Activated B cell treated with CpG ODN at 0.5 μM for 24 hours (primary cell): ENCODE data around the gene ADD2. TPM values are rescaled to one million over a fixed set of nuclear protein-coding genes. Genes with fewer than 3 reads are reported as not detected.

Experiments used
- ATAC-seq: fragments of 200-7000 bp; cut with Tn5 transposase; one replicate; pipeline ENCODE4 v1.10.0; 2021; ENCODE audit warnings: low read depth, mild to moderate bottlenecking, moderate library complexity
- CTCF ChIA-PET: fragments of 350-600 bp; sonication (Branson Sonifier 250); formaldehyde crosslinking; loops from one replicate; lab custom pipeline; 2021; ENCODE audit warnings: antibody characterized with exemption; lab: Charles Lee
- POLR2A ChIA-PET: fragments of 350-600 bp; sonication (Branson Sonifier 250); formaldehyde crosslinking; loops from one replicate; lab custom pipeline; 2021; ENCODE audit warnings: antibody characterized with exemption; lab: Charles Lee
- DNase-seq: peaks from one replicate; pipeline ENCODE4 v3.0.0; 2022
- H3K27ac Mint-ChIP-seq: one replicate; pipeline ENCODE4 v1.8.0; 2020; ENCODE audit warnings: mixed read lengths
- H3K27me3 Mint-ChIP-seq: one replicate; pipeline ENCODE4 v1.8.0; 2021; ENCODE audit warnings: mixed read lengths
- H3K36me3 Mint-ChIP-seq: one replicate; pipeline ENCODE4 v1.8.0; 2021; ENCODE audit warnings: low read depth, mixed read lengths
- H3K4me1 Mint-ChIP-seq: one replicate; pipeline ENCODE4 v1.8.0; 2021; ENCODE audit warnings: mixed read lengths
- H3K4me3 Mint-ChIP-seq: one replicate; pipeline ENCODE4 v1.8.0; 2020; ENCODE audit warnings: mild to moderate bottlenecking, mixed read lengths
- H3K9me3 Mint-ChIP-seq: one replicate; pipeline ENCODE4 v1.8.0; 2020; ENCODE audit warnings: mixed read lengths
- intact Hi-C: fragments of 100-400 bp; cut with micrococcal nuclease; formaldehyde crosslinking; loops from one replicate; pipeline ENCODE4 v1.15.1; 2024
- total RNA-seq: library from RNA; stranded (reverse); gene quantifications from 2 replicates; pipeline ENCODE4 v1.2.3, GENCODE V29; 2022
- TF ChIP-seq, protein P1 (sequence below): fragments of 200-600 bp; IDR thresholded peaks from one replicate; pipeline ENCODE4 v1.8.0; 2022; ENCODE audit warnings: antibody characterized with exemption, mild to moderate bottlenecking

The ADD2 gene
- total RNA-seq, 1 donor from 2014 or later: 12.5 TPM

DNA sequence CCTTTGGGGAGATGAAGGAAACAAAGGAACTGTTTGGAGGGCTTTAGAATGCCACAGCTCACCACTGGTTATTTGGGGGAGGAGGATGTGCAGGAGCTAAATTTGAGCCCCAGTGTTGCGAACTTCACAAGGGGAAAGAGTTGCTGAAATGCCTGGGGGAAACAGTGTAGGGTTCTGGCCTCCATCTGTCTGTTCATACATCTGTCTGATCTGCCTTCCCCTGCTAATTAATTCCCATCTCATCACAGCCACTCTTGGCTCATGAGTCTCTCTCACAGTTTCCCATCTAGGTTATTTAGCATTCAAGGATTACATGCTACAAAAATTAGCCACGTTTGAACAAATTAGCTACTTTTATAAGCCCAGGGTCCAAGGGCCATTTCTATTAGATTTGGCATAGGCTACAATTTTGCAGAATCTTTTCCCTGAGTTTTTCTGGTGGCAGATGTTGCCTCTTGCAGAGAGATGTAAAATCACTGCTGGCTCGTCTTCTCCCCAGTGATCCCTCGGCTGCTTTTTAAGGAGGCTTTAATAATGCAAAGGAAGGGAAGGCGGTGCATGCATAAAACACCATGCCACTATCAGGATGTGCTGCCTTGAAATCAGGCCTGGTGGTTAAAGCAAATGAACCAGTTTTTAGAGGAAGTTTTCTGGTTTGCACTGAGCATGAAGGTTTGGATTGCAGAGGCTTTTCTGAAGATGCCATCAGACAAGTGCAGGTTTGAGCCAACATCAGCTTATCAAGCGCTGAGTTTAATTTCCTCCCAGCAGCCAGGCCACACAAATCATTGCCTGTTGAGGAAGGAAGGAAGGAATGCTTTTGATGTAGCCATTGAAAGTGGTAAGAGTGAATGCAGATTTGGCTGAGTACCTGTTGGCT is 35.0 kb downstream of the ADD2 start:
- H3K4me1 Mint-ChIP-seq: peaks cover 26% of the 10 kb centered on the region
- H3K27ac Mint-ChIP-seq: no peak overlapping the region
- DNase-seq: no peak
- H3K27me3 Mint-ChIP-seq: no peaks in the 10 kb centered on the region
- peaks cover 2% of the 10 kb centered on the region for H3K36me3 Mint-ChIP-seq
- TF ChIP-seq, protein P1, sequence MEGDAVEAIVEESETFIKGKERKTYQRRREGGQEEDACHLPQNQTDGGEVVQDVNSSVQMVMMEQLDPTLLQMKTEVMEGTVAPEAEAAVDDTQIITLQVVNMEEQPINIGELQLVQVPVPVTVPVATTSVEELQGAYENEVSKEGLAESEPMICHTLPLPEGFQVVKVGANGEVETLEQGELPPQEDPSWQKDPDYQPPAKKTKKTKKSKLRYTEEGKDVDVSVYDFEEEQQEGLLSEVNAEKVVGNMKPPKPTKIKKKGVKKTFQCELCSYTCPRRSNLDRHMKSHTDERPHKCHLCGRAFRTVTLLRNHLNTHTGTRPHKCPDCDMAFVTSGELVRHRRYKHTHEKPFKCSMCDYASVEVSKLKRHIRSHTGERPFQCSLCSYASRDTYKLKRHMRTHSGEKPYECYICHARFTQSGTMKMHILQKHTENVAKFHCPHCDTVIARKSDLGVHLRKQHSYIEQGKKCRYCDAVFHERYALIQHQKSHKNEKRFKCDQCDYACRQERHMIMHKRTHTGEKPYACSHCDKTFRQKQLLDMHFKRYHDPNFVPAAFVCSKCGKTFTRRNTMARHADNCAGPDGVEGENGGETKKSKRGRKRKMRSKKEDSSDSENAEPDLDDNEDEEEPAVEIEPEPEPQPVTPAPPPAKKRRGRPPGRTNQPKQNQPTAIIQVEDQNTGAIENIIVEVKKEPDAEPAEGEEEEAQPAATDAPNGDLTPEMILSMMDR: no peak
- H3K9me3 Mint-ChIP-seq: peaks cover 2% of the 10 kb centered on the region
- ChIA-PET CTCF (no interaction called here), POLR2A (no interaction called here)
- H3K4me3 Mint-ChIP-seq: no peak overlapping the region
- no peak for ATAC-seq
- intact Hi-C loops: no loop called here

DNA sequence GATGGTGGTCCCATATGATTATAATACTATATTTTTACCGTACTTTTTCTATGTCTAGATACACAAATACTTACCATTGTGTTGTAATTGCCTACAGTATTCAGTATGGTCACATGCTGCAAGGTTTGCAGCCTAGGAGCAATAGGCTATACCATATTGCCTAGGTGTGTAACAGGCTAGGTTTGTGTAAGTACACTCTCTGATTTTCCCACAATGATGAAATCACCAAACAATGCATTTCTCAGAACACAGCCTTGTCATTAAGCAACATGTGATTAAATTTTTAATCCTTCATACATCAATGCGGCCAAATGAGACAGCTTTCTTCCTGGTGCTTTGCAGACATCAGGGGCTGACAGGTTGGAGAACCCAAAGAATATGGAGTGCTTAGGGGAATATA is 37.3 kb downstream of the ADD2 start:
- H3K9me3 Mint-ChIP-seq: no peaks in the 10 kb centered on the region
- H3K27me3 Mint-ChIP-seq: no peaks in the 10 kb centered on the region
- no peak overlapping the region for H3K4me3 Mint-ChIP-seq
- no peak overlapping the region for H3K27ac Mint-ChIP-seq
- POLR2A ChIA-PET: no interaction called here
- TF ChIP-seq, protein P1: no peak
- intact Hi-C loops: no loop called here
- DNase-seq (no peak), ATAC-seq (no peak)
- CTCF ChIA-PET: no interaction called here
- H3K4me1 Mint-ChIP-seq: peaks cover 21% of the 10 kb centered on the region
- H3K36me3 Mint-ChIP-seq: no peaks in the 10 kb centered on the region

DNA sequence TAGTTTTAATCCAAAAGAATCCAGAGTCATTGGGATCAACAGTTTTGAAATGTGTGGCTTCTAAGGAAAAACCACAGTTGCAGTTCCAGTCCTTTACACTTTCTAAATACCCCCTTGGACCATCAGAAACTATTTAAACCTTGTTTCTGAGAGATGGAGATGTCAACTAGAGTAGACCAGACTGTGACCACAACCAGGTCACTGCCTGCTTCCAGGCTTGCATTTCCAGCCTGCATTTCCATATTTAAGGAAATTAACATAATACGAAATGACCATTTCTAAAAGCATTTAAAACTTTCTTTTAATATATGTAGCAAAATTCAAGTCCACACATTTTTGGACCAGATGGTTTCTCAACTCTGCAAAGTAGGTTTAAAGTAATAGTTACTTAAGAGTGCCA is 38.4 kb downstream of the ADD2 start:
- POLR2A ChIA-PET: no interaction called here
- Mint-ChIP-seq H3K36me3 (peaks cover 2% of the 10 kb centered on the region), H3K27ac (no peak overlapping the region), H3K4me1 (peaks cover 13% of the 10 kb centered on the region), H3K27me3 (no peaks in the 10 kb centered on the region), H3K9me3 (no peaks in the 10 kb centered on the region), H3K4me3 (no peak overlapping the region)
- TF ChIP-seq, protein P1: no peak
- ATAC-seq (no peak), DNase-seq (no peak)
- intact Hi-C loops: no loop called here
- CTCF ChIA-PET: no interaction called here

DNA sequence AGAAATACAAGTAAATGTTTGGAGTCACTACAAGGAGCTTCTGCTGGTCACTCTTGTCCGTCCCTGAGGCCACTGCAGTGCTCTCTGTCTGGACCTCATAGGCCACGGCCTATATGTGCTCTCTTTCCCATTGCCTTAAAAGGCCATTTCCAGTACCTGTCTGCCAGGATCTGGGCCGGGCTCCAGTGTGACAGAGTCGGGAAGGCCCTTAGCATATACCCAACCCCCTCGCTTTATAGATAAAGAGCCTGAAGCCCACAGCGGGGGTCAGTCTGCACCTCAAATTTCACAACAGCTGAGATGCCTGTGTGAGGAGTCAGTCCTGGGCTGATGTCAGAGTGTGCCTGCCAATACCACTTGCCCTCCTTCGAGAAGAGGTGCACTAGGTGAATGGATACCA is 39.9 kb downstream of the ADD2 start:
- Mint-ChIP-seq H3K4me3 (no peak overlapping the region), H3K4me1 (peaks cover 9% of the 10 kb centered on the region), H3K27me3 (no peaks in the 10 kb centered on the region), H3K9me3 (no peaks in the 10 kb centered on the region), H3K27ac (no peak overlapping the region), H3K36me3 (peaks cover 2% of the 10 kb centered on the region)
- intact Hi-C loops: no loop called here
- ATAC-seq (no peak), DNase-seq (no peak)
- CTCF ChIA-PET: no interaction called here
- POLR2A ChIA-PET: no interaction called here
- TF ChIP-seq, protein P1: no peak

DNA sequence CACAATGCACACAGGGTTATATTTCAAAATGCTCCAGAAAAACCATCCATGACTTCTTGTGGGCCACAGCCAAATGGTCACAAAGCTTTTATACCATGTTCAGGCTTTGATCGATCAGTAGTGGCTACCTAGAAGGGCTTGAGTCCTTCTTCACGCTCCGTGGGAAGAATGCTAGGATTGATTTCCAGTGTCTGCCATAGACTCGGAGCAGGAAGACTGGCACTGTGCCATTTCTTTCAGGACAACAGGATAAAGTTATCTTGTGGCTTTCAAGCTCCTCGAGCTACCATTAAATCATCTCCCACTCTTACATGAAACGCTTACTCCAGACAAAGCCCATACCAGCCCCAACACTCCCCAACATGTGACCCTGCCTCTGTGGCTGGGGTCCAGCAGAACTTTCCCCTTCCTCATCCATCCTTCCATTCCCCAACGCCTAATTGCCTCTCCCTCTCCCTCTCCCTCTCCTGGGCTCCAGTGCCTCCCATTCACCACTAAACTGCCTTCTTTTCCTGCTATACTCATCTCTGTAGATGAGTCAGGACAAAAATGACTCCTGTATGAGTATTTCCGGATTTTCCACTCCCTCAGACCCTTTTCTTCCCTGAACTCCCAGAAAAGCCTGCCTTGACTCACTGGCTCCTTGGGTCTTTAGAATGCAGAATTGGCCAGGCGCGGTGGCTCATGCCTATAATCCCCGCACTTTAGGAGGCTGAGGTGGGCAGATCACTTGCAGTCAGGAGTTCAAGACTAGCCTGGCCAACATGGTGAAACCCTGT is 40.9 kb downstream of the ADD2 start:
- no peak for ATAC-seq

More for the DNA sequence above, 40.9 kb downstream of the ADD2 start:
- POLR2A ChIA-PET: no interaction called here
- DNase-seq: no peak
- Mint-ChIP-seq H3K4me1 (peaks cover 9% of the 10 kb centered on the region), H3K4me3 (no peak overlapping the region), H3K9me3 (no peaks in the 10 kb centered on the region), H3K36me3 (peaks cover 2% of the 10 kb centered on the region), H3K27ac (no peak overlapping the region), H3K27me3 (no peaks in the 10 kb centered on the region)
- TF ChIP-seq, protein P1: no peak
- intact Hi-C loops: no loop called here
- CTCF ChIA-PET: no interaction called here
